ENCODE measurements around the gene CFAP77. TPM values are rescaled to one million over a fixed set of nuclear protein-coding genes. Genes with fewer than 3 reads are reported as not detected.

Gene CFAP77
- total and polyA plus RNA-seq, 9 of the 15 experiments (the other 6 are each of a cell fraction or from before 2014, with no cell fraction given): not detected

DNA sequence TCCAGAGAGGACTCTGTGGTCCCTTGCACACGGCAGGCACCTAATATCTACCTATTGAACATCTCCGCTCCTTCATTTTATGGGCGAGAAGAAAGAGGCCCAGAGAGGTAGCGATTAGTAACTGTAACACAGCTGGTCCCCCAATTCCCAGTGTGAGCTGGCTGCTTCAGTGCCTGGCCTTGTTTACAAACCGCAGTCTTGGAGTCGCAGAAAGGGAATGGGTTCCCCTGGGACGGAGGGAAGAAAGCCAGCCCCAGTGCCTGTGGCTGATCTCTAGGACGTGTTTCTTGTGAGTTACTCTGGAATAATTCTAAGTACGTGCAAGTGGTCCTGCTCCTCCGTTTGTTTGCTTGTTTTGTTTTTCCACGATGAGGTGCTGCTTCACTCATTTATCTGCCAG is 52.0 kb downstream of the CFAP77 start:
- CTCF ChIA-PET (ENCODE audit: low intra/inter-chr PET ratio): no interaction called here
- Histone ChIP-seq H3K27me3 (ENCODE audit: control insufficient read depth in 2 of 2, insufficient read depth in 2 of 2, low read length in 2 of 2) (peaks cover 58 to 72% of the 10 kb centered on the region in 2 experiments), H3K4me2 (ENCODE audit: insufficient read depth, low read length) (no peak overlapping the region)
- no peak for TF ChIP-seq SMARCC2 (IDR thresholded peaks at IDR 0.05; ENCODE audit: low read depth)
- no peak for TF ChIP-seq TOE1 (IDR thresholded peaks at IDR 0.05; ENCODE audit: borderline replicate concordance)
- TF ChIP-seq TOE1 (CRISPR knock-in tag; IDR thresholded peaks at IDR 0.05; ENCODE audit: borderline replicate concordance, low read depth): no peak
- TF ChIP-seq, protein P1, sequence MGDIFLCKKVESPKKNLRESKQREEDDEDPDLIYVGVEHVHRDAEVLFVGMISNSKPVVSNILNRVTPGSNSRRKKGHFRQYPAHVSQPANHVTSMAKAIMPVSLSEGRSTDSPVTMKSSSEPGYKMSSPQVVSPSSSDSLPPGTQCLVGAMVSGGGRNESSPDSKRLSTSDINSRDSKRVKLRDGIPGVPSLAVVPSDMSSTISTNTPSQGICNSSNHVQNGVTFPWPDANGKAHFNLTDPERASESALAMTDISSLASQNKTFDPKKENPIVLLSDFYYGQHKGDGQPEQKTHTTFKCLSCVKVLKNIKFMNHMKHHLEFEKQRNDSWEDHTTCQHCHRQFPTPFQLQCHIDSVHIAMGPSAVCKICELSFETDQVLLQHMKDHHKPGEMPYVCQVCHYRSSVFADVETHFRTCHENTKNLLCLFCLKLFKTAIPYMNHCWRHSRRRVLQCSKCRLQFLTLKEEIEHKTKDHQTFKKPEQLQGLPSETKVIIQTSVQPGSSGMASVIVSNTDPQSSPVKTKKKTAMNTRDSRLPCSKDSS (IDR thresholded peaks at IDR 0.05; ENCODE audit: low read depth, partially characterized antibody): no peak
- no peak for TF ChIP-seq NFE2 (IDR thresholded peaks at IDR 0.05; ENCODE audit: low read depth)
- no peak for TF ChIP-seq ZNF444 (CRISPR knock-in tag; IDR thresholded peaks at IDR 0.05)
- TF ChIP-seq, protein P2, sequence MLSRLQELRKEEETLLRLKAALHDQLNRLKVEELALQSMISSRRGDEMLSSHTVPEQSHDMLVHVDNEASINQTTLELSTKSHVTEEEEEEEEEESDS (CRISPR knock-in tag; IDR thresholded peaks at IDR 0.05): no peak
- no peak for TF ChIP-seq NR3C1 (CRISPR knock-in tag; IDR thresholded peaks at IDR 0.05)
- TF ChIP-seq, protein P3, sequence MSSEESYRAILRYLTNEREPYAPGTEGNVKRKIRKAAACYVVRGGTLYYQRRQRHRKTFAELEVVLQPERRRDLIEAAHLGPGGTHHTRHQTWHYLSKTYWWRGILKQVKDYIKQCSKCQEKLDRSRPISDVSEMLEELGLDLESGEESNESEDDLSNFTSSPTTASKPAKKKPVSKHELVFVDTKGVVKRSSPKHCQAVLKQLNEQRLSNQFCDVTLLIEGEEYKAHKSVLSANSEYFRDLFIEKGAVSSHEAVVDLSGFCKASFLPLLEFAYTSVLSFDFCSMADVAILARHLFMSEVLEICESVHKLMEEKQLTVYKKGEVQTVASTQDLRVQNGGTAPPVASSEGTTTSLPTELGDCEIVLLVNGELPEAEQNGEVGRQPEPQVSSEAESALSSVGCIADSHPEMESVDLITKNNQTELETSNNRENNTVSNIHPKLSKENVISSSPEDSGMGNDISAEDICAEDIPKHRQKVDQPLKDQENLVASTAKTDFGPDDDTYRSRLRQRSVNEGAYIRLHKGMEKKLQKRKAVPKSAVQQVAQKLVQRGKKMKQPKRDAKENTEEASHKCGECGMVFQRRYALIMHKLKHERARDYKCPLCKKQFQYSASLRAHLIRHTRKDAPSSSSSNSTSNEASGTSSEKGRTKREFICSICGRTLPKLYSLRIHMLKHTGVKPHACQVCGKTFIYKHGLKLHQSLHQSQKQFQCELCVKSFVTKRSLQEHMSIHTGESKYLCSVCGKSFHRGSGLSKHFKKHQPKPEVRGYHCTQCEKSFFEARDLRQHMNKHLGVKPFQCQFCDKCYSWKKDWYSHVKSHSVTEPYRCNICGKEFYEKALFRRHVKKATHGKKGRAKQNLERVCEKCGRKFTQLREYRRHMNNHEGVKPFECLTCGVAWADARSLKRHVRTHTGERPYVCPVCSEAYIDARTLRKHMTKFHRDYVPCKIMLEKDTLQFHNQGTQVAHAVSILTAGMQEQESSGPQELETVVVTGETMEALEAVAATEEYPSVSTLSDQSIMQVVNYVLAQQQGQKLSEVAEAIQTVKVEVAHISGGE (CRISPR knock-in tag; IDR thresholded peaks at IDR 0.05): no peak
- TF ChIP-seq, protein P4, sequence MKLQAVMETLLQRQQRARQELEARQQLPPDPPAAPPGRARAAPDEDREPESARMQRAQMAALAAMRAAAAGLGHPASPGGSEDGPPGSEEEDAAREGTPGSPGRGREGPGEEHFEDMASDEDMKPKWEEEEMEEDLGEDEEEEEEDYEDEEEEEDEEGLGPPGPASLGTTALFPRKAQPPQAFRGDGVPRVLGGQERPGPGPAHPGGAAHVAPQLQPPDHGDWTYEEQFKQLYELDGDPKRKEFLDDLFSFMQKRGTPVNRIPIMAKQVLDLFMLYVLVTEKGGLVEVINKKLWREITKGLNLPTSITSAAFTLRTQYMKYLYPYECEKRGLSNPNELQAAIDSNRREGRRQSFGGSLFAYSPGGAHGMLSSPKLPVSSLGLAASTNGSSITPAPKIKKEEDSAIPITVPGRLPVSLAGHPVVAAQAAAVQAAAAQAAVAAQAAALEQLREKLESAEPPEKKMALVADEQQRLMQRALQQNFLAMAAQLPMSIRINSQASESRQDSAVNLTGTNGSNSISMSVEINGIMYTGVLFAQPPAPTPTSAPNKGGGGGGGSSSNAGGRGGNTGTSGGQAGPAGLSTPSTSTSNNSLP (IDR thresholded peaks at IDR 0.05; ENCODE audit: borderline replicate concordance, low read depth, low read length): no peak
- TF ChIP-seq KDM1A (IDR thresholded peaks at IDR 0.05): no peak
- TF ChIP-seq U2AF1 (optimal IDR thresholded peaks at IDR 0.05; ENCODE audit: low read depth, low read length): no peak
- no peak for TF ChIP-seq SIRT6 (IDR thresholded peaks at IDR 0.05; ENCODE audit: low read depth, low read length)
- TF ChIP-seq CEBPB (tag; IDR thresholded peaks at IDR 0.05): no peak
- TF ChIP-seq, protein P5, sequence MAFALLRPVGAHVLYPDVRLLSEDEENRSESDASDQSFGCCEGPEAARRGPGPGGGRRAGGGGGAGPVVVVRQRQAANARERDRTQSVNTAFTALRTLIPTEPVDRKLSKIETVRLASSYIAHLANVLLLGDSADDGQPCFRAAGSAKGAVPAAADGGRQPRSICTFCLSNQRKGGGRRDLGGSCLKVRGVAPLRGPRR (CRISPR knock-in tag; IDR thresholded peaks at IDR 0.05): no peak
- TF ChIP-seq NCOR1 (IDR thresholded peaks at IDR 0.05): no peak

More for the DNA sequence above, 52.0 kb downstream of the CFAP77 start:
- in situ Hi-C loops (cut with MboI) (no loop called here), intact Hi-C loops (cut with micrococcal nuclease) (no loop called here)
- H3K4me3 ChIP-seq: no peak overlapping the region
- no peak overlapping the region for H3K27ac ChIP-seq (ENCODE audit: extremely low read depth, low read depth, low read length)
- 1% methylated on average over 11 of the region's 11 CpGs for WGBS (ENCODE audit: insufficient coverage, low coverage, missing lambda C conversion rate)
- H4K20me1 ChIP-seq (replicated peaks; ENCODE audit: control insufficient read depth, insufficient read depth, low read length): 0 out of 2 replicates have a peak, but pooled peaks cover 11% of the 10 kb centered on the region
- ATAC-seq: no peak
- BruUV-seq (replicated peaks): no TSS peak
- no peak for DNase-seq (ENCODE audit: extremely low read depth in 1 of 4, low spot score in 3 of 4)
- H3K36me3 ChIP-seq (ENCODE audit: control insufficient read depth, insufficient read depth, low read length): no peaks in the 10 kb centered on the region
- no peak overlapping the region for H2AFZ ChIP-seq (ENCODE audit: low read depth, low read length)
- no peaks in the 10 kb centered on the region for H3K79me2 ChIP-seq (ENCODE audit: control insufficient read depth, insufficient read depth, low read length)
- no peaks in the 10 kb centered on the region for H3K4me1 ChIP-seq (replicated peaks in 1 of 2; ENCODE audit: control insufficient read depth in 2 of 2, insufficient read depth in 2 of 2, low read length in 2 of 2)
- POLR2A ChIA-PET: no interaction called here
- H3K9ac ChIP-seq (ENCODE audit: insufficient read depth in 1 of 2, low read depth in 2 of 2, low read length in 2 of 2): no peak overlapping the region
- H3K9me3 ChIP-seq (replicated peaks; ENCODE audit: control insufficient read depth, insufficient read depth, low read depth, low read length): no peaks in the 10 kb centered on the region
- no peak for FAIRE-seq
- H3K9me1 ChIP-seq (ENCODE audit: control insufficient read depth, insufficient read depth, low read length): no peaks in the 10 kb centered on the region

Data from K562 (cell line).